HCT116 (cell line): ENCODE data around the gene GNS. TPM values are rescaled to one million over a fixed set of nuclear protein-coding genes. Genes with fewer than 3 reads are reported as not detected.

Experiments
- ATAC-seq: fragments of 200-7000 bp; cut with Tn5 transposase; 2 replicates; pipeline ENCODE4 v1.9.1; 2020; ENCODE audit warnings: mild to moderate bottlenecking, moderate library complexity
- BruUV-seq: library from RNA; stranded (reverse); fragments of 400-500 nt; replicated peaks from 2 replicates; lab custom pipeline; 2021; lab: Mats Ljungman, UMichigan
- CTCF ChIA-PET: fragments of 300-600 bp; sonication (Branson Sonifier 250); formaldehyde crosslinking; loops from one replicate; lab custom pipeline; 2021; ENCODE audit warnings: antibody characterized with exemption; lab: Charles Lee
- POLR2A ChIA-PET: fragments of 300-600, 350-600 bp; sonication (Branson Sonifier 250); formaldehyde crosslinking; loops from one replicate; lab custom pipeline; 2021; ENCODE audit warnings: antibody characterized with exemption; lab: Charles Lee
- RAD21 ChIA-PET, 2 experiments: fragments of 300-600 bp; sonication (Branson Sonifier 250); formaldehyde crosslinking; loops; one replicate each; lab custom pipeline; 2023; ENCODE audit warnings: low total read pairs in 2 of 2; ENCODE audit not compliant: uncharacterized antibody in 2 of 2, unreplicated experiment in 2 of 2, low non-redundant PET in 1 of 2; lab: Charles Lee
- DNase-seq: peaks from one replicate; pipeline ENCODE4 v3.0.0-alpha.2; 2010; ENCODE audit warnings: low read depth, low spot score
- H2AFZ ChIP-seq: fragments of 200-600 bp; shearing (Covaris generic), sonication (generic); 2 replicates; pipeline ENCODE4 v1.6.1; 2017; ENCODE audit warnings: low read depth, mixed run types, mixed read lengths, antibody characterized with exemption, low read length; ENCODE audit not compliant: poor library complexity, severe bottlenecking
- H3K27ac ChIP-seq: 2 replicates; pipeline ENCODE4 v1.5.1; 2012; ENCODE audit warnings: low read depth, low read length
- H3K27me3 ChIP-seq: fragments of 200-600 bp; sonication (generic); 2 replicates; pipeline ENCODE4 v1.6.1; 2016; ENCODE audit warnings: mixed run types, low read length, mixed read lengths; ENCODE audit not compliant: insufficient read depth
- H3K36me3 ChIP-seq, 2 experiments: fragments of 200-500 bp in 1 of 2; fragments of 200-600 bp in 1 of 2; sonication (Bioruptor generic) in 1 of 2; sonication (generic) in 1 of 2; 2 replicates each; pipeline versions ENCODE4 v1.5.1 to v1.6.1; 2014 to 2016; ENCODE audit warnings: low read length in 2 of 2, inconsistent platforms in 1 of 2, mixed read lengths in 1 of 2, mixed run types in 1 of 2; ENCODE audit not compliant: insufficient read depth in 2 of 2, control insufficient read depth in 1 of 2
- H3K4me1 ChIP-seq, 2 experiments: fragments of 200-600 bp in 1 of 2; sonication (generic) in 1 of 2; 2 replicates each; pipeline versions ENCODE4 v1.5.1 to v1.6.1; 2012 to 2017; ENCODE audit warnings: low read length in 2 of 2, inconsistent platforms in 1 of 2, mild to moderate bottlenecking in 1 of 2, mixed read lengths in 1 of 2, mixed run types in 1 of 2, moderate library complexity in 1 of 2; ENCODE audit not compliant: insufficient read depth in 2 of 2, control insufficient read depth in 1 of 2
- H3K4me2 ChIP-seq: fragments of 200-600 bp; sonication (generic); 2 replicates; pipeline ENCODE4 v1.6.1; 2017; ENCODE audit warnings: mixed run types, low read length, mixed read lengths
- H3K4me3 ChIP-seq, 2 experiments: fragments of 200-600 bp in 1 of 2; sonication (generic) in 1 of 2; replicated peaks in 1 of 2; 2 replicates each; pipeline ENCODE4 v1.5.1; 2011 to 2016; ENCODE audit warnings: low read length in 2 of 2, control low read depth in 1 of 2, low read depth in 1 of 2, mild to moderate bottlenecking in 1 of 2, mixed read lengths in 1 of 2, mixed run types in 1 of 2
- H3K79me2 ChIP-seq: fragments of 200-600 bp; sonication (generic); 2 replicates; pipeline ENCODE4 v1.6.1; 2017; ENCODE audit warnings: mild to moderate bottlenecking, mixed run types, low read length, moderate library complexity, mixed read lengths; ENCODE audit not compliant: insufficient read depth
- H3K9ac ChIP-seq: fragments of 200-600 bp; sonication (generic); 2 replicates; pipeline ENCODE4 v1.6.1; 2016; ENCODE audit warnings: low read length, mixed read lengths
- H3K9me2 ChIP-seq: fragments of 200-600 bp; sonication (generic), shearing (Covaris generic); 2 replicates; pipeline ENCODE4 v1.6.1; 2017; ENCODE audit warnings: mixed run types, mild to moderate bottlenecking, moderate library complexity; ENCODE audit not compliant: insufficient read depth
- H3K9me3 ChIP-seq, 2 experiments: fragments of 200-500 bp in 1 of 2; fragments of 200-600 bp in 1 of 2; sonication (Bioruptor generic) in 1 of 2; sonication (generic) in 1 of 2; 2 replicates each; pipeline ENCODE4 v1.6.1; 2014 to 2017; ENCODE audit warnings: low read length in 2 of 2, mixed read lengths in 2 of 2, inconsistent platforms in 1 of 2, low read depth in 1 of 2, mild to moderate bottlenecking in 1 of 2, mixed run types in 1 of 2, moderate library complexity in 1 of 2; ENCODE audit not compliant: control insufficient read depth in 1 of 2, insufficient read depth in 1 of 2
- H4K20me1 ChIP-seq: fragments of 200-600 bp; sonication (generic), shearing (Covaris generic); 2 replicates; pipeline ENCODE4 v1.6.1; 2017; ENCODE audit warnings: mixed run types, mild to moderate bottlenecking, moderate library complexity; ENCODE audit not compliant: insufficient read depth
- CTCF ChIP-seq, 3 experiments: fragments of 200-600 bp in 1 of 3; sonication (generic) in 1 of 3; IDR thresholded peaks in 2 of 3; conservative IDR thresholded peaks in 1 of 3; 2 replicates each; pipeline ENCODE4 v1.5.1; 2012 to 2017; ENCODE audit warnings: low read depth in 2 of 3, low read length in 2 of 3, antibody characterized with exemption in 1 of 3, borderline replicate concordance in 1 of 3, control low read depth in 1 of 3, mild to moderate bottlenecking in 1 of 3, mixed read lengths in 1 of 3, mixed run types in 1 of 3, moderate library complexity in 1 of 3; ENCODE audit not compliant: insufficient read depth in 1 of 3
- ELF1 ChIP-seq: IDR thresholded peaks from 2 replicates; pipeline ENCODE4 v1.6.1; 2012; ENCODE audit warnings: low read depth, borderline replicate concordance
- FOSL1 ChIP-seq: IDR thresholded peaks from 2 replicates; pipeline ENCODE4 v1.6.1; 2012; ENCODE audit warnings: low read depth
- JUND ChIP-seq: IDR thresholded peaks from 2 replicates; pipeline ENCODE4 v1.6.1; 2012
- REST ChIP-seq: IDR thresholded peaks from 2 replicates; pipeline ENCODE4 v1.6.1; 2012; ENCODE audit warnings: low read depth
- SRF ChIP-seq: IDR thresholded peaks from 2 replicates; pipeline ENCODE4 v1.6.1; 2012; ENCODE audit warnings: low read depth
- intact Hi-C: fragments of 100-400 bp; cut with micrococcal nuclease; formaldehyde crosslinking; loops from 2 replicates; pipeline ENCODE4 v1.10.0; 2022
- total RNA-seq: library from RNA; stranded (reverse); gene quantifications from one replicate; pipeline ENCODE4 v1.2.1, GENCODE V29; 2021; ENCODE audit not compliant: unreplicated experiment
- TF ChIP-seq, protein P1 (sequence below): IDR thresholded peaks from 2 replicates; pipeline ENCODE4 v1.6.1; 2011; ENCODE audit warnings: mild to moderate bottlenecking, low read length, moderate library complexity; ENCODE audit not compliant: insufficient replicate concordance; ENCODE audit errors: extremely low read depth

The GNS gene
- total RNA-seq, 1 experiment from 2014 or later = 45.7 TPM

GRCh38 chr12:64713376-64713775, 45.8 kb downstream of the GNS start:
- H3K79me2 ChIP-seq = no peaks in the 10 kb centered on the region
- TF ChIP-seq, protein P1, sequence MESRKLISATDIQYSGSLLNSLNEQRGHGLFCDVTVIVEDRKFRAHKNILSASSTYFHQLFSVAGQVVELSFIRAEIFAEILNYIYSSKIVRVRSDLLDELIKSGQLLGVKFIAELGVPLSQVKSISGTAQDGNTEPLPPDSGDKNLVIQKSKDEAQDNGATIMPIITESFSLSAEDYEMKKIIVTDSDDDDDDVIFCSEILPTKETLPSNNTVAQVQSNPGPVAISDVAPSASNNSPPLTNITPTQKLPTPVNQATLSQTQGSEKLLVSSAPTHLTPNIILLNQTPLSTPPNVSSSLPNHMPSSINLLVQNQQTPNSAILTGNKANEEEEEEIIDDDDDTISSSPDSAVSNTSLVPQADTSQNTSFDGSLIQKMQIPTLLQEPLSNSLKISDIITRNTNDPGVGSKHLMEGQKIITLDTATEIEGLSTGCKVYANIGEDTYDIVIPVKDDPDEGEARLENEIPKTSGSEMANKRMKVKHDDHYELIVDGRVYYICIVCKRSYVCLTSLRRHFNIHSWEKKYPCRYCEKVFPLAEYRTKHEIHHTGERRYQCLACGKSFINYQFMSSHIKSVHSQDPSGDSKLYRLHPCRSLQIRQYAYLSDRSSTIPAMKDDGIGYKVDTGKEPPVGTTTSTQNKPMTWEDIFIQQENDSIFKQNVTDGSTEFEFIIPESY = no peak
- TF ChIP-seq CTCF (IDR thresholded peaks at IDR 0.05 in 2 of 3, conservative IDR thresholded peaks at IDR 0.05 in 1 of 3; ENCODE audit: borderline replicate concordance in 1 of 3, insufficient read depth in 1 of 3, low read depth in 2 of 3, low read length in 2 of 3) (no peak), ELF1 (no peak), JUND (no peak), SRF (no peak), REST (no peak), FOSL1 (no peak)
- TF ChIP-seq, all 23 proteins: peak for 0
- H4K20me1 ChIP-seq = no peaks in the 10 kb centered on the region
- ATAC-seq (no peak), DNase-seq (no peak)
- H3K27me3 ChIP-seq = no peaks in the 10 kb centered on the region
- ChIA-PET POLR2A (no interaction called here), RAD21 (no interaction called here), CTCF (no interaction called here)
- no TSS peak for BruUV-seq
- peaks cover 0 to 13% of the 10 kb centered on the region in 2 experiments; a peak in 2 of 4 replicates for H3K36me3 ChIP-seq
- H3K27ac ChIP-seq = no peak overlapping the region
- no peak overlapping the region for H3K9ac ChIP-seq
- H3K4me1 ChIP-seq = no peaks in the 10 kb centered on the region
- H3K9me3 ChIP-seq = no peaks in the 10 kb centered on the region
- H2AFZ ChIP-seq = no peak overlapping the region
- no peaks in the 10 kb centered on the region for H3K9me2 ChIP-seq
- H3K4me3 ChIP-seq = no peak overlapping the region
- intact Hi-C loops = no loop called here
- no peak overlapping the region for H3K4me2 ChIP-seq
